HG03432 (cell line): ENCODE results near the gene ATP11A.
"Not testable (repeated sequence)": the region's sequence is repeated elsewhere in the genome, so short reads cannot be mapped to it uniquely, and the experiment has no call there.

Source experiments
- ATAC-seq: cut with Tn5 transposase; IDR thresholded peaks from one replicate; pipeline ENCODE4 v1.9.1; 2021; ENCODE audit warnings: mild to moderate bottlenecking, moderate library complexity; ENCODE audit not compliant: unreplicated experiment

The ATP11A gene

GRCh38 chr13:112873851-112874750, 184.3 kb downstream of the ATP11A start:
- peak; percentile 83 for ATAC-seq

DNA sequence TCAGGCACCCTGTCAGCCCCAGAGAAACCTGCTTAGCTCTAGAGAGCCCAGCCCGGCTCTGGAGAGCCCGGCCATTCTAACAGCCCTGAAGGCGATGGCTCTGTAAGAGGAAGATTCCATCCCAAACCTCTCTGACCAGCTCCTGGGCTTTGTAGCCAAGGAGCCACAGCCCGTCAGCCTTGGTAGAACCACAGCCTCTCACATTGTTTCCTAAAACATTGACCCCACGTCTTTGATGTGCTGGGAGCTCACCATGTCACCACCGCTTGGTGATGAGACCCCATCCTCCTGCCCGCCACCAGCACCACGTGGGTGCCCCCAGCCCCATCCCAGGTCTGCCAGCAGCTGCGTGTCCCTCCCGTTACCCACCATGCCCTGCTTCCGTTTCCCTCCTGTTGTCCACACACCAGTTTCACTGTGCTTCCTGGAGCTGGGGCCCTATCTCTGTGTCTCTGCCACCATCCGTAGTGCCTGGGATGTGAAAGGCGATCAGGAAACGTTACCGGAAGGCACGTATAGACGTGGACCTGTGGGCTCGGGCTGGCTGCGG, 185.0 kb downstream of the ATP11A start:
- ATAC-seq, result no peak

- ATAC-seq, result no peak
Measured at GRCh38 chr13:112875627-112876026, 185.8 kb downstream of the ATP11A start.

DNA sequence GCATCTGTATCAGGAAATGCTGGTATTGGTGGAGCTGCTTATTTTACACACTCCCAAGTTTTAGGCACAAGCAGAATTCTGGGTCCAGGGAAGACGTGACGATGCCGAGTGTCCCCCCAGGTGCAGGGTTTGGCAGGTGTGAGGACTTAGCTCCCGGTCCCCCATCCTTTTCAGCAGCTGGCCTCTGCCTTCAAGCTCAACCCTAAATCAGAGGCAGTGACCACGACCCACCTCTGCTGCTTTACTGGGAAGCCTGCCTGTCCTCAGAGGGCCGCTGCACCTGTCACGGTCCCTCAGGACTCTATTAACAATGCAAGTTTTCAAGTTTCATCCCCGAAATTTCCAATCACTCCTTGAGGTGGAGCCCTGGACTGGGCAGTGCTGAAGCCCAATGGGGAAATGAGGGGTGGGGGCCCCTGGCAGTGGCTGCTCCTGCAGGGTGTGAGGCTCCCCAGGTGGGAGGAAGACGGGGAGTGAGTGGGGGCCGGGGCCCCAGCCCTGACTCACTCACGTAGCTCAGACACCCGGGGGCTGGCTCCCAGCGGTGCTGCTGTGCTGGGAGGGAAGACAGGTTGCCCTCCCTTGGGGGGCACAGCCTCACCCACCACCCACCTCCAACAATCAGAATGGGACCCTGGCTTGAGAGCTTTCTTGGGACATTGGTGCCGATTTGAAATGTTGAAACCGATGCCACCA, 186.6 kb downstream of the ATP11A start:
- no peak for ATAC-seq

DNA sequence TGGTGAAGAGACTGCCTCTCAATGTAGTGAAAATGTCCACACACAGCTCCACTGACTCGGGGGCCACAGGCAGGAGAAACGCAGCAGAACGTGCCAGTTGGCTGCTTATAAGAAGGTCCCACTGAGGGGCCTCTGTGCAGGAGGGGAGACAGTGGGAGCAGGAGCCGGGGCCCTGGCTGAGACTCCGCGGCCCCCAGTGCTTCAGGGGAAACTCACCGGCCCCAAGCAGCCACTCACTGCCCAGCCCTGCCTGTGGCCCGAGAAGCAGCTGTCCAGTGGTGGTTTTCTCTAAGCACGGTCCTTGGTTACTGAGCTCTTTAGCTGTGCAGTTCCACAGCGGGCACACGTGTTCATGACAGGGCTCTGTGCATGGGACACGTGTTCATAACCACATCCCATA, 187.2 kb downstream of the ATP11A start:
- no peak for ATAC-seq

DNA sequence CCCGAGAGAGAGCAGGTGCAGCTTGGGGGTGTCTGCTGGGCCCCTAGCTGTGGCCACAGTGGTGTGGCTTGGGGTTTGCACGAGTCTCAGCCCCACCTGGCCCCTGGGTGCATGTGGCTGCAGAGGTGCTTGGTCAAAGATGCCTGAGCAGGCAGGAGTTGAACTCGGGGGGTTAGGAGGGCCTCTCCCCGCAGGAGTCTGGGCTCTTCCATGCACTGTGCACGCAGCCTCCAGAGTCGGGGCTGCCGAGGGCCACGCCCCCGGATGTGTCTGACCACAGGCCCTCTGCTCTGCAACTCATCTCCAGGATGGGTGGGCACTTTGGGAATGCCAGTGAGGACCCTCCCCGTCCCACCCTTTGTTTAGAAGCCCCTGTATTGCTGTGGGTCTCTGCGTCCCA, 187.7 kb downstream of the ATP11A start:
- ATAC-seq, result no peak

GRCh38 chr13:112877976-112878955, 188.4 kb downstream of the ATP11A start:
- ATAC-seq, result no peak

- ATAC-seq, result no peak
Measured at GRCh38 chr13:112879283-112879833, 189.5 kb downstream of the ATP11A start.

GRCh38 chr13:112880221-112880641, 190.4 kb downstream of the ATP11A start:
- no peak for ATAC-seq

DNA sequence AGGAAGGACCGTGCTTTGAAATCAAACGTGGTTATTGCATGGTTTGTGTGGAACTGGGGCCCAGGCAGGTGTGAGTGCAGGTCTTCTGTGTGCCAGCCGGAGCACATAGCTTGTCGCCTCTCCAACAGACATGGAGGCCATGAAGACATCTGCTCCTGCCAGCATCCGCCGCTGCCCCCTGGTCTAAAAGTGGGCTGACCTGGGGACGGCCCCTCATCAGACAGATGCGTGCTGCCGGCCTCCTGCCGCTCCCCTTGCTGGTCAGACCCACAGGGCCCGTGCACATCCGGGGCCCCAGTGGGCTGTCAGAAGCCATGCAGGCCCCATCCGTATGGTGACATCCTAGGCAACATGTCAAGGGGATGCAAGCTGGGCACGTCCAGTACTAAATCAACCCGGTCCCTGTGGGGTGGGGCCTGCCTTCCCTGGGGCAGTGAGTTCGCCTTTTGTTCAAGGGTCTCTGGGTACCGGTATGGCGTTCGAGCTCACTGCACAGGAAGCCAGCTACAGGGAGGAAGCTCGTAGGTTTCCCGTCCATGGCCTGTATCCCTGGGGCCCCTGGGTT, 191.2 kb downstream of the ATP11A start:
- ATAC-seq, result no peak

DNA sequence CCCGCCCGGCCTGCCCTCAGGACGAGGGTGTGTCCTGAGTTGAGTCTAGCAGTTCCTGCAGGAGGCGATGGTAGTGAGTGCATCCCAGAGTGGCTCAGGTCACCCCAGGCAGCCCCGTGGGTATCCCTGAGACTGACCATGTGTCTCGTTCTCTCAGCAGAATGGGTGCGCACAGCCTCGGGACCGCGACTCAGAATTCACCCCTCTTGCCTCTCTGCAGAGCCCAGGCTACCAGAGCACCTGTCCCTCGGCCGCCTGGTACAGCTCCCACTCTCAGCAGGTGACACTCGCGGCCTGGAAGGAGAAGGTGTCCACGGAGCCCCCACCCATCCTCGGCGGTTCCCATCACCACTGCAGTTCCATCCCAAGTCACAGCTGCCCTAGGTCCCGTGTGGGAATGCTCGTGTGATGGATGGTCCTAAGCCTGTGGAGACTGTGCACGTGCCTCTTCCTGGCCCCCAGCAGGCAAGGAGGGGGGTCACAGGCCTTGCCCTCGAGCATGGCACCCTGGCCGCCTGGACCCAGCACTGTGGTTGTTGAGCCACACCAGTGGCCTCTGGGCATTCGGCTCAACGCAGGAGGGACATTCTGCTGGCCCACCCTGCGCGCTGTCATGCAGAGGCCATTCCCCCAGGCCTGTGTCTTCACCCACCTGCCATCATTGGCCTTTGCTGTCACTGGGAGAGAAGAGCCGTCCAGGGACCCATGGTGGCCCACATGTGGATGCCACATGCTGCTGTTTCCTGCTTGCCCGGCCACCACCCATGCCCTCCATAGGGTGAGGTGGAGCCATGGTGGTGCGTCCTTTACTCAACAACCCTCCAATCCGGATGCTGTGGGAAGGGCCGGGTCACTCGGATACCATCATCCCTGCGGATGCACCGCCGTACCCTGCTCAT, 192.1 kb downstream of the ATP11A start:
- ATAC-seq, result no peak

- ATAC-seq, result no peak
Measured at GRCh38 chr13:112882555-112883024, 192.8 kb downstream of the ATP11A start.

- no peak for ATAC-seq
Measured at GRCh38 chr13:112883241-112883945, 193.6 kb downstream of the ATP11A start.

DNA sequence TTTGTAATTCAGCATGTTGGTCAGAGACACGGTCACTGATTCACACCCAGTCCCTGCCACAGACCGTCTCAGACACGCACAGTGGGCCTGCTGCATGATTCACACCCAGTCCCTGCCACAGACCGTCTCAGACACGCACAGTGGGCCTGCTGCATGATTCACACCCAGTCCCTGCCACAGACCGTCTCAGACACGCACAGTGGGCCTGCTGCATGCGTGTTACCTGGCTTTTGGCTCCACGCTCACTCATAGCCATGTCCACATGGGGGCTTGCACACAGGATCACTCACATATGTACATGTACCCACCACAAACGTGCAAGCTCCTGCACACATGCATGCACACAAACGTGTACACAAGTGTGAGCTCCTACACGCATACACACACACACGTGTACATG, 194.9 kb downstream of the ATP11A start:
- not testable (repeated sequence) for ATAC-seq

DNA sequence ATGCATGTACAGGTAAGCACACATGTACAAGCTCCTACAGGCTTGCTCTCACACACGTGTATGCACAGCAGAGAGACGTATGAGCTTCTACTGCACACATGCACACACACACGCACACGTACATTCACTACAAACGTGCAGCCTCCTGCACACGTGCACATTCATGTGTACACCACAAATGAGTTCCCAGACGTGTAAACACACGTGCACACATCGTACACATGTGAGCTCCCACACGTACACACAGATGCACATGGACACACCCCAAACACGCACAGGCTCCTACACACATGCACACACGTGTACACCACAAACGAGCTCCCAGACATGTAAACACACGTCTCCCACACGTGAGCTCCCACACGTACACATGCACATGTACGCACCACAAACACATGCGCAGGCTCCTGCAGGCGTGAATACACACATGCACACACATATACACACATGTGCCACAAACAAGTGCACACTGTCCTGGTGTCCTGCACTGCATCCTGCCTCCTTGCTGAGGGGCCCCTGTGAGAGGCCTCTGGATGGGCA, 195.5 kb downstream of the ATP11A start:
- ATAC-seq, result no peak

DNA sequence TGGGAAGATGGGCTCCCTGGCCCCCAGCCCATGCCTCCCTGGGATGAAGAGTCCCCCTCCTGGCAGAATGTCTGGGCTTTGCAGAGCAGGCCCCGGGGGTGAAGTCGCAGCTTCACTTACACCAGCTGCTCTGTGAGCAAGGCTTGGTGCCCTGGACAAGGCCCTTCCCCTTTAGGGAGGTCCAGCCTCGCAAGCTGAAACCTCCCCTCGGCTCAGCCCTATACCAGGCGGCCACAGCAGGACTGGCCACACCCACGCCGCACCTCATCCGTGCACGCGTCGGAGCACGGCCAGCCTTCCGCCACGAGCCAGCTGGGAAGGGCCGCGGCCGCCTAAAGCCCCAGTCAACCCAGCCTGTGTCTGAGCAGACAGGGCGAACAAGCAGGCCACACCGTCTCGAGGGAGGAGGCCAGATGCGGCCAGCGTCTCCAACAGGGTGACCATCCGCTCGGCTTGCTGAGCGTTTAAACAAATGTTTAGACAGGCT, 196.0 kb downstream of the ATP11A start:
- no peak for ATAC-seq

GRCh38 chr13:112887151-112887550, 197.3 kb downstream of the ATP11A start:
- no peak for ATAC-seq

- ATAC-seq, result no peak
Measured at GRCh38 chr13:112887557-112887991, 197.7 kb downstream of the ATP11A start.
